HPDE6-E6E7 (cell line): ENCODE measurements around the gene ALX4.

Experiments
- DNase-seq: peaks from one replicate; pipeline ENCODE4 v3.0.0; 2011; ENCODE audit warnings: missing footprints; ENCODE audit errors: extremely low spot score

Gene ALX4

DNA sequence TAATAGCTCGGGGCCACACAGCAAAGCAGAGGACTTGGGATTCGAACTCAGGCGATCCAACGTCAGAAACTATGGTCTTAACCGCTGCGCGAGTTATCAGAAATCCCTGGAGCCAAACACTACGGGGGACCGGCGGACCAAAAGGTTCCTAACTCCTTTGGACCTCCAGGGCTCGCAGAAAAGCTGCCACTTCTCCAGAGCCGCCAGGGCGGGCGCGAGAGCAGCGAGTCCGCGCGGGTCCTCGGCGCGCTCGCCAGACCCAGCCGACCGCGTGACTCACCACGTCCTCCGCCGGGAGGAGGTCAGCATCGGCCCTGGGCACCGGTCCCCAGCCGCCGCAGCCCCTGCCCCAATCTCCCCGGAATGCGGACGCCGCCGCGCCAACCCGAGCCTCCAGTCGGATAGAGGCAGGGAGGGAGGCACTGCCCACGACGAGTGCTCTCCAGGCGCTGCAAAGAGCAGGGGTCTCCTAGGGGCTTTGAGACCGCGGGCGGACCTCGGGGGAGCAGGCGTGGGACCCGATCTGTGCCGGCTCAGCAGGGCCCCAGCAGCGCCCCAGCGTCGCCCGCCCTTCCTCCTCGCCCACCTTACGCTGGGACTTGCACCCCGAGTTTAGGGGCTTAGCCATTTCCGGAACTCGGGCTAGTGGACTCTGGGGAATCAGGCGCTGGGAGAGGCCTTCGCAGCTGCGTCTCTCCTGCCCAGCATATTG, 6.2 kb upstream of the ALX4 start:
- no peak for DNase-seq

DNA sequence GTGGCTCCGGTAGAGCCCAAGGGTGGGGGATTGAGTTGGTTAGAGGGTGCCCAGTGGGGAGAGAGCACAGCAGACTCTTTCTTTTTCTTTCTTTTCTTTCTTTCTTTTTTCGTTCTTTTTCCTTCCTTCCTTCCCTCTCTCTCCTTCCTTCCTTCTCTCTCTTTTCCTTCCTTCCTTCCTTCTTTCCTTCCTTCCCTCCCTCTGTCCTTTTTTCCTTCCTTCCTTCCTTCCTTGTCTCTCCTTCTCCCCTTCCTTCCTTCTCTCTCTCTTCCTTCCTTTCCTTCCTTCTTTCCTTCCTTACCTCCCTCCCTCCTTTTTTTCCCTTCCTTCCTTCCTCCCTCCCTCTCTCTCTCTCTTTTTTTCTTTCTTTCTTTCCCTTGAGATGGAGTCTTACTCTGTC, 4.8 kb upstream of the ALX4 start:
- no peak for DNase-seq

DNA sequence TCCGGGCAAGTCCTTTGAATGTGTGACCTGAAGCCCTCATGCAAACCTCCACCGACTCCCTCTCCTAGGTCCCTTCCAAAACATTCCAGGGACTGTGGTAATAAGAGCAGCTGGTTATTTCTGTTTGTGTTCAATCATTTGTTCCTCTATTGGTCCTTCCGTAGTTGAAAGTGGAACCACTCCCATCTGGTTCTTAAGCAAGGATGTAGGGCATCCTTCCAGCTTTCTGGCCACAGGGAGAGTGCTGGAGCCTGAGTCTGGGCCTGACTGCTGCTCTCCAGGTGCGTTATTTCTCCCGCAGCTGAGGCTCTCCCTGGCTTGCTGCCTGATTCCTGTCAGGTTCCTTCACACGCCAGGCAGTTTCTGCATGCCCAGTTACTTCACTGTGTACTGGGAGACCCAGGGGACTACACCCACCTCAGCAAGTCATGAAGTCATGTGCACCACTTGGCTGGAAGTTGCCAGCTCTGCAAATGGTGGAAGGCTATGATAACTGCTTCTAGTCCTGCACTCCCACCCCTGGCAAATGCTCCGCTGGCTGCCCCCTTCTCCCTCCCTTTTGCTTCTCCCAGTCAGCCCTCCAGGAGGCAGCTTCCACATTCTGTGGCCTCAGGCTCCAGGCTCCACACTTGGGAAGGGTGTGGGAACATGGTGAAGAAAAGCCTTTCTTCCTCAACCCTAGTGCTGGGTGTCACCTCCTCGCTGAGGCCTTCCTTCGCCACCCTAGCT, 4.0 kb upstream of the ALX4 start:
- DNase-seq: no peak

DNA sequence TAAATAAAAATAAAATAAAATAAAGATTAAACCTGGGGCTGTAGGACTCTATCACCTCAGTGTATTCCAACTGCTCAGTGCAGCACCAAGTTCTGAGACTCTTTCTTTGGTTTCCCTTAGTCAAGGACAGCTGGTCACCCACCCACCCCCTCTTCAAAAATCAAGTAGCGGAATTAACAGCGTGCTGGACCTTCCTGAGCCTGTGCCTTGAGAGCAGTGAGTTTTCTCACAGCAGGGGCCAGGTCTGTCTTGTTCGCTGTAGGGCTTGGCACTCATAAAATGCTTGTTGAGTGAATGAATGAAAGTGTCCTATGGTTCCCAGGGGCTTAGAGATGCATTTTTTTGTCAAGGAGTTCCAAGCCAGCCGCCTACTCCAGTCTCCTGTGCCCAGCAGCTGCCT, 2.9 kb upstream of the ALX4 start:
- no peak for DNase-seq

DNA sequence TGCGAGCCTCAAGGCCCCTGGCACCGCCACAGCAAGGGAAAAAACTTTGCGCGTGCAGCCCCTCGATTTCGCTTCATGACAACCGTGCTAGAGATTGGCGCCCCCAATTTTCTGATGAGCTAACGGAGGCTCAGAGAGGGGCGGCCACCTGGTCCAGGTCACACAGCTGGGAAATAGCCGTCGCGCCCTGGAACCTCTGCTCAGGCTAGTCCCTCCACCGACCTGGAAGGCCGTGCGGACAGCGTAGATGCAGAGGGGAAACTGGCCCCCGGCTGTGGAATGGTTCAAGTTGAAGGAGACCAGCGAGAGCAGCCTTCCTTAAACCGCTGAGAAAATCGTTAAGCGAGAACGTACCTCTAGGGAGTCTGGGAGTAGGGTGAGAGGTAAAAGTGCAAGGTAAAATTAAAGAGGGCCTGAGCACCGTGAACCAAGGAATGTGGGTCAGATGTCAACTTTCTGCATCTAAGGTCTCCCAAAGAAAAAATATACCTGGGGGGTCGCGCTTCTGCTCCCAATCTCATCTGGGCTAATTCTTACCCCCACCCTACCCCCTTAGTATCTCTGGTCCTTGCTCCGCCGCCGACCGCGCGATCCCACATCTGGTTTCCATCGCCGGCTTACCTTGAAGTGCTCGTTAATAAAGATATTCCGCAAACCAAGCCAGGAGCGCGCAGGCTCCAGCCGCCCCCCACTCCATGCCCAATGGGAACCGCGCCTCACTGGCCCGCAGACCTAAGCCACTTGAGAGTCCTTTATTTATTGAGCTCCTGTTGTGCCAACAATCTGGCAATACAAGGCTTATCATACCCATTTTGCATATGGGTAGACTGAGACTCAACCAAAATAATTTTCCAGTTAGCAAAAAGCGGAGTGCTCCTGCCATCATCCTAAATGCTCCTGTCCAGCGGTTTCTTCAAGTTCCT, 1.7 kb upstream of the ALX4 start:
- DNase-seq: no peak

DNA sequence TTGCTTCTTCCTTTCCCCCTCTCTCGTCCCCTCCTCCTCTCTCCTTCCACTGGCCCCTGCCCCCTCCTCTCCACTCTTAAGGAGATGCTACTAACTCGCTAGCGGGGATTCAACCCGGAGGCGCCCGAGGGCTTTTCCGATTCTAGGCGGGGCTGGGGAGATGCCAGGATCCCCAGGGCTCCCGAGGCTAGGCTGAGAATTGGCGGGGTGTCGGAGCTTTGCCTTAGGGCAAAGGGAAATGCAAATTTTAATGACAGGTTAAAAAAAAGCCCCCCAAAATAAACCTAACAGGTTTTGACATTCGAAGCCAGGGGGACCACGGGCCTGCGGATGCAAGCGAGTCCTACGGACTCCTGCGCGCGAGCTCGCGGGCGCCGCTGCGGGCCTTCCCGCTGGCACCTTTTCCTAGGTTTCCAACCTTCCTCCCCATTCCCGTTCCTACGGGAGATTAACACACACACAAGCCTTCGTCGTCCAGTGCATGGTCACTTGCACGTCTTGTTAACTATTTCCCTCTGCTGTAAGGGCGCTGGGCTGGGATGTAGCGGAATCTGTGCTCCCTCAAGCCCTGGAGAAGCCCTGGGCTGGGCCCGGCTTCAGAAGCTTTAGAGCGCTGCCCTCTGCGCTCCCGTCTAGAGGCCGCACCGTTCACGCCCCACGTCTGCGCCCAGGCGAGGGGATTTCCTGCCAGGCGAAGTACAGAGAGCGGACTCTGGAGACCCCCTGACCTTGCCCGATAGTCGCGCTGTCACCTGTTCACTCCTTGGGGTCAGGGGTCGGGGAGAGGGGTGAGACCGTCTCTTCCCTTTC, 729 bp upstream of the ALX4 start:
- DNase-seq: no peak

DNA sequence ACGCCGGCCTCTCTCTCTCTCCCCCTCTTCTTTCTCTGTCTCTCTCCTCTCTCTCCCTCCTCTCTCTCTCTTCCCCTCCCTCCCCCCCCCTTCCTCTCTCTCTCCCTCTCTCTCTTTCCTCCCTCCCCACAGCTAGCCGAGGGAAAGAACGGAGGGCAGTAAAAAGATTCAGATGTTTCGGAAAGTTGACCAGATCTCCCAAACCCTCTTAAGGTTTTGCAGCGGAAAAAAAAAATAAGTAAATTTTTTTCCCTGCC, 195 bp upstream of the ALX4 start:
- no peak for DNase-seq

DNA sequence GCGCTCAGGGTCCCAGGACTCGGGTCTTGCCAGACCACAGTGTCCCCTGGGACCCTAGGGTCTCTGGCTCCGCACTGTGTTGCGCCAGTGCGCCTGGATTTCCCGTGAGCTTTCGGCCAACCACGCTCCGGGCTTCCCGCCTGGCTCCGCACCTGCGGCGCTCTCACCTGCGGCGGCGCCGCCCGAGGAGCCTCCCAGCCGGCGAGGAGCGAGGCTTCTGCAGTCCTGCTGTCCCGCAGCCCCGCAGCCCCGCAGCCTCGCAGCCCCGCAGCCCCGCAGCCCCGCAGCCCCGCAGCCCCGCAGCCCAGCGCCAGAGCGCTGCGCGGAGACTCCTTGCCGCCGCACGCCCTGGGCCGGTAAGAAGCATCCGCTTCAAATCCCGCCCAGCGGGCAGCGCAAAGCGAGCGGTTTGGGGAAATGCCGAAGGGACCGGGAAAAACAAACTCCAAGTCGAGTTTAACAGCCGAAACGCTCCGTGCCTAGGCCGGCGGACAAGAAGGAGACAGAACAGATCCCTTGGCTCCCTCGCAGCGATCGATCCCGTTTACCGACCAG, 939 bp downstream of the ALX4 start:
- no peak for DNase-seq

DNA sequence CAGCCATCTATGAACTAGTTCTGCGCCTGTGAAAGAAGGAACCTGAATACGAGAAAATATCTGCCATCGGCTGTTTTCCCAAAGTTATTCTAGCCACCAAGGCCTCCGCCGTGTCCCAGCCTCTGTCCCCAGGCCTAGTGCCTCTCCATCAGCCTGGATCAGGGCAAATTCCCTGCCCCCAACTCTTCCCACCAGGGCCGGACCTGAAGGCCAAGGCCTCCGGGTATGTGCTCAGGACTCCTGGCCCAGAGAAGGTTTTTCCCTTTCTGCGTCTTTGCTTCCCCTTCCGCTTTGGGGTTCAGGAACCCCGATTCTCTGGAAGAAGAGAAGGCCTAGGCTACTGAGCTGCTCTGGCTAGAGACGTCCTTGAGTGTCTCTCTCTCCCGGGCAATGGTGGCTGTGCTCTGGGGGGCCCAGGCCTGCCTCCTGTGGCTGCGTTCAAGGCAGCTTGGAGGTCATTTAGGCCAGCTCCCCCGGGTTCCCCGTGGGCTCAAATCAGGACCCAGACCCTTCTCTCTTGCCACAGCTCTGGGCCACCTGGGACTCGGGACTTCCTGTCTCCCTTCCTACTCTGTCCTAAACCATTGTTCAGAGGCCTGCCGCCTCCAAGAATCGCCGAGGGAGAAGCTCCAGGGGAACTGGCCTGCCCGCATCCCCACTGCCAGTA, 1.6 kb downstream of the ALX4 start:
- DNase-seq: no peak

DNA sequence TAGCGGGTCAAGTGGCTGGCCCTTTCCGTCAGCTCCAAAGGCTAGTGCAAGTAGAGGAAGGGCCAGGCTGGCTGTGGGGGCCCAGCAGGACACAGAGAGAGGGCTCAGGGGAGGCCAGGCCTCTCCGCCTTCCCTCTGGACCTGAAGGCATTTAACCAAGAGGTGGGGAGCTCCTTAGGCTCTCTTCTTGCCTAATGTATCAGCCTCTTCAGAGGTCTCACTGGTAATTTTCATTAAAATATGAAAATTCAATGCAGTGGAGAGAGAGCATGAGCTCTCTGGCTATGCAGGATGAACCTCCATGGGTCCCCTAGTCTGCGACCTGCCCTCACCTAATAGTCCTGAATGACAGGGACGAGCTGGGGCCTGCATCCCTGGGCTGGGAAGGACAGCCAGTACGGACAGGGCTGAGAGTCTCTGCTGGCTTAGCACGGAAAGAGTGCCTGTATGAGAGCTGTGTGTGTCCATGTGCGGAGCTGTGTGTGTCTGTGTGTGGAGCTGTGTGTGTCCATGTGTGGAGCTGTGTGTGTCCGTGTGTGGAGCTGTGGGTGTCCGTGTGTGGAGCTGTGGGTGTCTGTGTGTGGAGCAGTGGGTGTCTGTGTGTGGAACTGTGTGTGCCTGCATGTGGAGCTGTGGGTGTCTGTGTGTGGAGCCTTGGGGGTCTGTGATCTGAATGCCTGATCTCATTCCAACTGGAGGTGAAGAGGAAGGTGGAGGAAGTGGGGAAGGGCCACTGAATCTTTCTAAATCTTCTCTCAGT, 2.4 kb downstream of the ALX4 start:
- no peak for DNase-seq

DNA sequence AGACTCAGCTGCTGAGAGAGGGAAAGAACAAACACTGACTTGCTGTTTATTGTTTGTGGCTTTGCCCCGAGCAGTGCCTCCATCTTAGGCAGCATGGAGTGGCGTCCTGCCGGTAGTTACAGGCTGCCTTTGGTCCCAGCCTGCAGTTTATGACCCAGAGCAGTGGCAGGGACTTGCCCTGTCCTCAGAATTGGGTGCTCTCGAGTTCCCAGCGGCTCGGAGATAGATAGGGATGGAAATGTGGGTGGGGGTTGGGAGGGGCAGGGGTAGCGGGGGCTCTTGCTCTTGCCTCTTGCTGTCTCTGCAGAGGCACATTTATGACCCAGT, 3.1 kb downstream of the ALX4 start:
- no peak for DNase-seq

DNA sequence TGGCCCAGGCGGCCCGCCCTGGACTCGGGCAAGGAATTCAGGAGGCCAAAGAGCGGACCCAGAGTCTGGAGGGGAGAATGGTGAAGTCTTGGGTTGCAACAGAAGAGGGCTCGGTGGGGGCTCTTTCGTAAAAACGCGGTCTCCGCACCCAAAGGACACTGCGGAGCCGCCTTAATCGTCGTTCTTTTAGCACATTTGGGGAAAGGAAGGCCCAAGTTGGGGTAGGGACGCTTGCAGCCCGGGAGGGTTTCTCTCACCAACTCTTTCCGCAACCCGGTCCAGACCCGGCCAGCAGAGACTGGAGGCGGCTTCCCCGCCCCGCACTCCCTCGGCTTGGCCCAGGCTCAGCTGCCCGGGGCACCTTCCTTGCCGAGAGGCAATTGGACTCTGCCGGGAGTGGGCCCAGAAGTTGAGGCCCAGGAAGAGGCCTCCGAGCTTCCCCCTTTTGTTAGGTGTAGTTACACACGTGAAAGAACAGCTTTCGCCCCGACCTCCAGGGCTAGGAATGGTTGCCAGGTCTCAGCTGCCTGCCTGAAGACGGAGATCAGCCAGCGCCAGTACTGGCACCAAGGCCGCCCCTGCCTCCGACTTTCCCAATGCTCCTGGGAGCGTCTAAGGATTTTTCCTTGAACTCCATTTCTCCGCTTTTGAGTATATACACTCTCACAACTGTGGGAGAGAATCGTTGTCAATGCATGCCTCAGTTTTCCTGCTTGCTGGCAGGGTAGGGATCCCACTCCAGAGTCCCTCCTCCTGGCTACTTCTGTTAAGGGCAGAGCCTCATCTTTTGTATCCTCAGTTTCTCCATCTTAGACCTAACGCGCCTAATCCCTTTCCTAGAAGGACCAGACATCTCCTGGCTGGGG, 3.7 kb downstream of the ALX4 start:
- DNase-seq: no peak

DNA sequence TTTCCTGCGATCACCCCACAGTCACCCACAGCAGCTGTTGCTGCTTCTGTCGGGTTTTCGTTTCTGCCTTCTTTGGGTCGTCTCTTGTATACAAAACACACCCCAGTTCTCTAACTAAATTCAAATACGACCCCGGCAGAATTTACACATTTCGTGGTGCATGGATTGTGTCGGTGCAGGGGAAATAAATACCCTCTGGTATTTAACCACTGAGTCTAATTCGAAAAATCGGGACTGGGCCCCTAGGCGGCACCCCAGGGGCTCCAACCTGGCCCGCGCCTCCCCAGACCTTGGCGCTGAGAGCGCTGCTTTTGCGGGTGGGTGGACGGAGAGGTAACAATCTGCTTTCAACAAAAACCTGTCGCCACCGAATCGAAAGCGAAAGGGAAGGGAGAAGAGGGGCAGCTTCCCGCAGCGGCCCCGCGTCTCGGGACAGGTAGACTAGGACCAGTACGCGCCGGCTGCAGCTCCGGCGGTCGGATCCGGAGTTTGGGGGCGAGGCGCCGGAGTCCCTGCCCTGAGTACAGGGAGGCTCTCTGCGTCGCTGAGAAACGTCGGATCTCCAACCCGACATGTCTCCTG, 4.4 kb downstream of the ALX4 start:
- DNase-seq: no peak

DNA sequence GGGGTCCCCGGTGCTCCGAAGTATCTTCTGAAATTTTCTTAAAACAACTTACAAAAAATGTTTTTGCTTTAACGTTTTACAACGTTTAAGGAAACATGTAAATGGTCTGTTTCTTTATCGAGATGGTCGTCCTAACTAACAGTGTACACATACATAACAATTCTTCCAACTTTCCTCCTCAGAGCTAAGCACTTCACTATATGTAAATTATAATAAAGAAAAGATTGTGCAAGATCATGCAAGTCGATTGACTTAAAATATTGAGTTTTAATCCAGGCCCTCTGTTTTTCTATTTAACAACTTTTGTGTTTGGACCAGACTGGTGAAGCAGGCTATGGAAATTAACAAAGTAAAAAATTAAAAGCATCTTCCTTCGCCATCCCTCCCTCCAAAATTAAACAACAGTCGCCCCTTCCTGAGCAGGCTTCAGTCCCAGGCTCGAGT, 4.9 kb downstream of the ALX4 start:
- no peak for DNase-seq

DNA sequence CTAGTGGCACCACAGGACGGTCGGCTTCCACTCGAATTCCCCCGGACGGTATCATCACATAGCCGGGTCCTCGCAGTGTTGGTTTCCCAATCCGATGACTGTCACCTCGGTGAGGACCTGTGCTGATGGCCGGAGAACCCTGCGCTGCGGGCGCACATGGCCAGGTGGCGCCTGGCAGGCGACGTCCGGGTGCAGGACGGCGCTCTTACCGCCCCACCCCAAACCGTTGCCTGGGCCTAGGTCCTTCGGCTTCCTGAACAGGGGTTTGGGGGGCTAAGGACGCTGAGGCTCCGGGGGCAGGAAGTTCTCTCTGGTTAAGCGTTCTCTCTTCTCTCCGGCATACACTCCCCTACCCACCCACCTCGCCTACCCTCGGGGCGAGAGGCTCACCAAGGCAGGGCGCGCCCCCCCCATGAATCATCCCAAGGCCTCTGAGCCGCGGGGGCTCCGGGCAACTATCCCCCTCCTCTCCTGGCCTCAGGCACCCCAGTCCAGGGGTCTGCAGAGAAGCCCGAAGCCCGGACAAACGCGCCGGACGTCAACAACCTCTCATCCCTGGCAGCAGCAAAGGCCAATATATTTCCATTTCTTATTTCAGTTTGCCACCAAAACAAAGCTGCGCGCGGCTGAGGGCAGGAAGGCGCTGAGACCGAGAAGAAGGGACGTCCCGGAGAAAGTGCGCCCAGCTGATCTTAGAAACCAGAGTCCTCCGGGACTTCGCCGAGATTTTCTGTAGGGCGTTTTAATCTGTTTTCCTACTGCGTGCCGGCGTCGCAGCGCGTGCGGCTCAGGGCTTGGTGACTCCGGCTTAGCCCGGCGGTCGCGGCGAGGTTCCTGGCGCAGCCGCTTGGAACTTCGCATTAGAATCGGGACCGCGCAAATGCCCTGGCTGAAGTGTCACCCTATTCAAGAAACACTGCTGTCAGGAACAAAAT, 5.6 kb downstream of the ALX4 start:
- DNase-seq: no peak

DNA sequence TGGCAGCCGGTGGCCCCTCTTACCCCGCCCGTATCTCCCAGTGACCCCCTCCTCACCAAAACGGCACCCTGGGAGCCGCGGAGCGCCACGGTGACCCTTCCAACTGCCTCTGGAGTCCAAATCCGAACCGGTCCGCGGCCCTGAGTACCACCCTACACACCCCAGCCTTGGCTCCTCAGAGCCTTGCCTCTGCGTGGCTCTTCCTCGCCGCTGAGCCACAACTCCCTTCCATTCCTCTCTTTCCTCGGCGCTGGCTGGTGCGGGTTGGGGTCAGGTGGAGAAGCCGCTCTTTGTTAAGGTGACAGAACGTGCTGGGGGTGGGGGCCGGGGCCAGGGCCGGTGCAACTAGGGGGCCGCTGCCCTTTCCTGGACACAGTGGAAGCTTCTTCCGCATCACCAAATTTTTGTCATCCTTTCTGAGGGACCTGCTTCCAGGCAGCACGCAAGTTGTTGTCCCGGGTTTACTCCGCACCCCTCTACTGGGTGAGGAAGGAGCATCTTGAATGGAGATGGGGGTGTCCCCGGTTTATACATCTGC, 6.5 kb downstream of the ALX4 start:
- DNase-seq: no peak

DNA sequence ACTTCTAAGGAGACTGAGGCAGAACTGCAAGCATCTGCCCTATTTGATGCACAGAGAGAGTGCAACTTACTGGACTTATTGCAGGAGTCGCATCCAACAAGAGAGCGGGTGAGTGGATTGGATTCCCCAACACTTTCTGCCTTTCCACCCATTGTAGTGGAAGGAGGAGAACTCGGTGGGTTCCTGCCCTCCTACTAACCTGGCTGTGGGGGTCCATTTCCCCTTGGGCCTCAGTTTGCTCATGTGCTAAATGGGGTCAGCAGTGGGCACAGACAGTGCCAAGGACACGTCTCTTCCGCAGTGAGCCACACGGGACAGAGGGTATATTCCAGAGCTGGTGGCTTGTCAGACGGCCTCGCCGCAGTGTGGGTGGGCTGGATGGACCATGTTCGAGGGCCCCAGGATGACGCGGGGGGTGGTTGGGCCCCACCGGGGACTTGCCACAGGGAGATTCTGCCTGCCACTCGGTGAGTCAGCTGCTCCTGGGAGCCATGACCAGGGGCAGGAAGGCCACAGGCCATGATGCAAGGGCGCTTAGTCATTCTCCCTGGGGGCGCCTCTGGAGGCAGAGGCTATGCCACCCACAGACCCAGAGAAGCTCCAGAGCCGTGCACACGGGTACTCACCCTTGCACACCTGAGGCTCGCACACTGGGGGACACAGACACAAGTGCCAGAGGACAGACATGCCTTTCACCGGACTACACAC, 8.2 kb downstream of the ALX4 start:
- no peak for DNase-seq
